HEK293 (cell line): ENCODE results near the gene ILK.

Experiments used
- CTCF ChIA-PET: fragments of 350-600 bp; formaldehyde crosslinking; extraction: SDS; loops from one replicate; lab custom pipeline; 2021; ENCODE audit warnings: antibody characterized with exemption; lab: Yijun Ruan, JAX
- POLR2A ChIA-PET: fragments of 300-600 bp; formaldehyde crosslinking; extraction: SDS; loops from one replicate; lab custom pipeline; 2020; ENCODE audit warnings: antibody characterized with exemption, inconsistent platforms; lab: Yijun Ruan, JAX
- H3K27ac ChIP-seq: fragments of 200-500 bp; sonication (Bioruptor generic); 2 replicates; pipeline ENCODE4 v1.5.1; 2014; ENCODE audit warnings: low read depth, low read length, control low read depth, inconsistent platforms; ENCODE audit errors: extremely low read depth
- H3K36me3 ChIP-seq, 2 experiments: fragments of 200-500 bp in 1 of 2; sonication (Bioruptor generic) in 1 of 2; 1 replicate in 1 of 2; 2 replicates in 1 of 2; pipeline ENCODE4 v1.5.1; 2014 to 2017; ENCODE audit warnings: inconsistent platforms in 2 of 2, low read length in 2 of 2; ENCODE audit not compliant: control insufficient read depth in 2 of 2, insufficient read depth in 1 of 2
- H3K4me1 ChIP-seq: fragments of 200-500 bp; sonication (Bioruptor generic); 2 replicates; pipeline ENCODE4 v1.5.1; 2014; ENCODE audit warnings: mild to moderate bottlenecking, low read length, inconsistent platforms; ENCODE audit not compliant: control insufficient read depth, insufficient read depth
- H3K4me3 ChIP-seq: 2 replicates; pipeline ENCODE4 v1.5.1; 2011; ENCODE audit warnings: low read depth, mild to moderate bottlenecking, control low read depth, low read length, moderate library complexity
- H3K9me3 ChIP-seq: fragments of 200-500 bp; sonication (Bioruptor generic); 2 replicates; pipeline ENCODE4 v1.5.1; 2014; ENCODE audit warnings: low read depth, low read length, inconsistent platforms; ENCODE audit not compliant: control insufficient read depth, insufficient read depth
- AEBP2 ChIP-seq: fragments of 450-650 bp; formaldehyde crosslinking; IDR thresholded peaks from 2 replicates; pipeline ENCODE4 v1.5.1; 2016; ENCODE audit warnings: missing biosample characterization, missing genetic modification characterization, borderline replicate concordance
- GFI1B ChIP-seq: fragments of 450-650 bp; formaldehyde crosslinking; IDR thresholded peaks from 2 replicates; pipeline ENCODE4 v1.5.1; 2016; ENCODE audit warnings: missing biosample characterization, missing genetic modification characterization
- HOXA7 ChIP-seq: sonication (generic); formaldehyde crosslinking; IDR thresholded peaks from 2 replicates; pipeline ENCODE4 v1.8.1; 2022; ENCODE audit warnings: missing genetic modification reagents, borderline replicate concordance
- KLF9 ChIP-seq: fragments of 450-650 bp; formaldehyde crosslinking; IDR thresholded peaks from 2 replicates; pipeline ENCODE4 v1.5.1; 2016; ENCODE audit warnings: missing biosample characterization, missing genetic modification characterization, low read depth
- ZBTB17 ChIP-seq: fragments of 450-650 bp; formaldehyde crosslinking; IDR thresholded peaks from 2 replicates; pipeline ENCODE4 v1.5.1; 2016; ENCODE audit warnings: missing biosample characterization, missing genetic modification characterization
- ZFP37 ChIP-seq: fragments of 450-650 bp; formaldehyde crosslinking; IDR thresholded peaks from 2 replicates; pipeline ENCODE4 v1.5.1; 2016; ENCODE audit warnings: missing biosample characterization, missing genetic modification characterization
- ZNF10 ChIP-seq: fragments of 450-650 bp; formaldehyde crosslinking; IDR thresholded peaks from 2 replicates; pipeline ENCODE4 v1.5.1; 2017; ENCODE audit warnings: missing biosample characterization, missing genetic modification characterization
- ZNF133 ChIP-seq: fragments of 450-650 bp; formaldehyde crosslinking; IDR thresholded peaks from 2 replicates; pipeline ENCODE4 v1.5.1; 2016; ENCODE audit warnings: missing biosample characterization, missing genetic modification characterization
- ZNF155 ChIP-seq: fragments of 450-650 bp; formaldehyde crosslinking; IDR thresholded peaks from 2 replicates; pipeline ENCODE4 v1.5.1; 2016; ENCODE audit warnings: missing biosample characterization, missing genetic modification characterization
- ZNF16 ChIP-seq: fragments of 450-650 bp; formaldehyde crosslinking; IDR thresholded peaks from 2 replicates; pipeline ENCODE4 v1.5.1; 2016; ENCODE audit warnings: low read depth, missing biosample characterization, missing genetic modification characterization
- ZNF18 ChIP-seq: fragments of 450-650 bp; formaldehyde crosslinking; IDR thresholded peaks from 2 replicates; pipeline ENCODE4 v1.5.1; 2016; ENCODE audit warnings: missing biosample characterization, missing genetic modification characterization
- ZNF239 ChIP-seq: fragments of 450-650 bp; formaldehyde crosslinking; IDR thresholded peaks from 2 replicates; pipeline ENCODE4 v1.5.1; 2016; ENCODE audit warnings: missing biosample characterization, missing genetic modification characterization
- ZNF335 ChIP-seq: fragments of 450-650 bp; formaldehyde crosslinking; conservative IDR thresholded peaks from 2 replicates; pipeline ENCODE4 v1.5.1; 2016; ENCODE audit warnings: missing biosample characterization, missing genetic modification characterization
- ZNF366 ChIP-seq: fragments of 450-650 bp; formaldehyde crosslinking; conservative IDR thresholded peaks from 2 replicates; pipeline ENCODE4 v1.5.1; 2016; ENCODE audit warnings: missing biosample characterization, missing genetic modification characterization
- ZNF394 ChIP-seq: fragments of 450-650 bp; formaldehyde crosslinking; IDR thresholded peaks from 2 replicates; pipeline ENCODE4 v1.5.1; 2016; ENCODE audit warnings: missing biosample characterization, missing genetic modification characterization, mild to moderate bottlenecking, moderate library complexity, borderline replicate concordance
- ZNF610 ChIP-seq: fragments of 450-650 bp; formaldehyde crosslinking; IDR thresholded peaks from 2 replicates; pipeline ENCODE4 v1.5.1; 2016; ENCODE audit warnings: missing biosample characterization, missing genetic modification characterization, borderline replicate concordance
- ZNF830 ChIP-seq: fragments of 450-650 bp; IDR thresholded peaks from 2 replicates; pipeline ENCODE4 v1.5.0; 2018; ENCODE audit warnings: missing biosample characterization, missing genetic modification characterization, low read depth, mild to moderate bottlenecking, moderate library complexity
- ZSCAN4 ChIP-seq: fragments of 450-650 bp; formaldehyde crosslinking; IDR thresholded peaks from 2 replicates; pipeline ENCODE4 v1.5.1; 2017; ENCODE audit warnings: missing biosample characterization, missing genetic modification characterization
- TF ChIP-seq, protein P1 (sequence below): fragments of 450-650 bp; formaldehyde crosslinking; IDR thresholded peaks from 2 replicates; pipeline ENCODE4 v1.5.1; 2016; ENCODE audit warnings: missing biosample characterization, missing genetic modification characterization

ILK gene

GRCh38 chr11:6603287-6604080 lies at the start of gene ILK, which contains the start of gene RRP8 (continued):
- TF ChIP-seq, protein P1, sequence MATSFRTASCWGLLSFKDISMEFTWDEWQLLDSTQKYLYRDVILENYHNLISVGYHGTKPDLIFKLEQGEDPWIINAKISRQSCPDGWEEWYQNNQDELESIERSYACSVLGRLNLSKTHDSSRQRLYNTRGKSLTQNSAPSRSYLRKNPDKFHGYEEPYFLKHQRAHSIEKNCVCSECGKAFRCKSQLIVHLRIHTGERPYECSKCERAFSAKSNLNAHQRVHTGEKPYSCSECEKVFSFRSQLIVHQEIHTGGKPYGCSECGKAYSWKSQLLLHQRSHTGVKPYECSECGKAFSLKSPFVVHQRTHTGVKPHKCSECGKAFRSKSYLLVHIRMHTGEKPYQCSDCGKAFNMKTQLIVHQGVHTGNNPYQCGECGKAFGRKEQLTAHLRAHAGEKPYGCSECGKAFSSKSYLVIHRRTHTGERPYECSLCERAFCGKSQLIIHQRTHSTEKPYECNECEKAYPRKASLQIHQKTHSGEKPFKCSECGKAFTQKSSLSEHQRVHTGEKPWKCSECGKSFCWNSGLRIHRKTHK = no peak
- no peak for TF ChIP-seq ZNF366 (tag by site-specific recombination)
- no peak for TF ChIP-seq HOXA7
- TF ChIP-seq ZNF10 (tag by site-specific recombination) = no peak
- TF ChIP-seq ZNF610 (tag by site-specific recombination) = no peak
- no peak for TF ChIP-seq ZNF18 (tag by site-specific recombination)
- TF ChIP-seq ZNF16 (tag by site-specific recombination) = no peak
- TF ChIP-seq ZNF155 = no peak
- TF ChIP-seq ZBTB17 (tag by site-specific recombination) = peak; percentile 39; the same call in 1 of the 2 replicates
- no peak for TF ChIP-seq ZNF830 (tag by site-specific recombination)
- no peak for TF ChIP-seq ZNF133

GRCh38 chr11:6554828-6555706 lies 48.5 kb upstream of the ILK start:
- CTCF ChIA-PET = interaction anchor here (1.2 to 1.6 kb wide), 3 partner anchors 13 to 128 kb away, joined by 3 to 5 read pairs (median 4); partner anchors contain the start of gene MRPL17
- POLR2A ChIA-PET = no interaction called here

More at GRCh38 chr11:6554828-6555706, 48.5 kb upstream of the ILK start:
- H3K36me3 ChIP-seq = peaks cover 0 to 10% of the 10 kb centered on the region in 2 experiments; a peak in 1 of 3 replicates
- no peak for TF ChIP-seq AEBP2 (tag by site-specific recombination)
- TF ChIP-seq ZNF239 (tag by site-specific recombination) = no peak
- TF ChIP-seq ZNF335 (tag by site-specific recombination) = no peak
- no peak for TF ChIP-seq ZNF394 (tag by site-specific recombination)
- no peak for TF ChIP-seq ZSCAN4 (tag by site-specific recombination)
- TF ChIP-seq KLF9 (tag by site-specific recombination) = no peak
- TF ChIP-seq ZFP37 = no peak
- no peak for TF ChIP-seq GFI1B
- no peak overlapping the region for H3K27ac ChIP-seq
- H3K4me3 ChIP-seq = no peak overlapping the region
- H3K9me3 ChIP-seq = no peaks in the 10 kb centered on the region
- H3K4me1 ChIP-seq = no peaks in the 10 kb centered on the region
